PFSK-1 (cell line): ENCODE measurements around the gene ISCA2.

ENCODE experiments used
- FOXP2 ChIP-seq: optimal IDR thresholded peaks from 2 replicates; pipeline ENCODE3; 2011; ENCODE audit warnings: borderline replicate concordance, control low read depth, inconsistent platforms; ENCODE audit not compliant: insufficient read depth; ENCODE audit errors: extremely low read length, extremely low read depth
- POLR2AphosphoS5 ChIP-seq: IDR thresholded peaks from 2 replicates; pipeline ENCODE4 v1.6.1; 2012; ENCODE audit warnings: low read depth, mild to moderate bottlenecking, control low read depth, low read length, moderate library complexity
- REST ChIP-seq, 2 experiments: IDR thresholded peaks; 2 replicates each; pipeline versions ENCODE4 v1.6.1 to v1.8.0; 2011 to 2012; ENCODE audit warnings: low read depth in 2 of 2, low read length in 2 of 2, control low read depth in 1 of 2, inconsistent platforms in 1 of 2, mild to moderate bottlenecking in 1 of 2, moderate library complexity in 1 of 2; ENCODE audit not compliant: insufficient read depth in 1 of 2
- SIN3A ChIP-seq: IDR thresholded peaks from 2 replicates; pipeline ENCODE4 v1.6.1; 2012; ENCODE audit warnings: mild to moderate bottlenecking, low read length, moderate library complexity, borderline replicate concordance; ENCODE audit not compliant: insufficient read depth
- TAF1 ChIP-seq: IDR thresholded peaks from 2 replicates; pipeline ENCODE4 v1.6.1; 2012; ENCODE audit warnings: low read length, control low read depth, borderline replicate concordance; ENCODE audit not compliant: insufficient read depth

Gene ISCA2

GRCh38 chr14:74508844-74509428 is 15.4 kb downstream of the ISCA2 start:
- TF ChIP-seq TAF1 = no peak

GRCh38 chr14:74509587-74510222 is 16.1 kb downstream of the ISCA2 start:
- TF ChIP-seq REST (IDR thresholded peaks at IDR 0.05; ENCODE audit: insufficient read depth in 1 of 2, low read depth in 2 of 2, low read length in 2 of 2) (no peak), POLR2AphosphoS5 (no peak), SIN3A (no peak), FOXP2 (no peak), TAF1 (no peak)

- no peak for TF ChIP-seq REST (IDR thresholded peaks at IDR 0.05; ENCODE audit: insufficient read depth in 1 of 2, low read depth in 2 of 2, low read length in 2 of 2)
- no peak for TF ChIP-seq SIN3A
- TF ChIP-seq TAF1 = no peak
- no peak for TF ChIP-seq FOXP2
- no peak for TF ChIP-seq POLR2AphosphoS5
Measured at GRCh38 chr14:74510223-74510931, 16.8 kb downstream of the ISCA2 start.

- no peak for TF ChIP-seq SIN3A
- TF ChIP-seq FOXP2 = no peak
- no peak for TF ChIP-seq POLR2AphosphoS5
- no peak for TF ChIP-seq TAF1
- no peak for TF ChIP-seq REST (IDR thresholded peaks at IDR 0.05; ENCODE audit: insufficient read depth in 1 of 2, low read depth in 2 of 2, low read length in 2 of 2)
Measured at GRCh38 chr14:74510959-74511409, 17.4 kb downstream of the ISCA2 start.

GRCh38 chr14:74511966-74512830 is 18.6 kb downstream of the ISCA2 start:
- no peak for TF ChIP-seq TAF1
- no peak for TF ChIP-seq REST (IDR thresholded peaks at IDR 0.05; ENCODE audit: insufficient read depth in 1 of 2, low read depth in 2 of 2, low read length in 2 of 2)
- no peak for TF ChIP-seq POLR2AphosphoS5
- no peak for TF ChIP-seq FOXP2
- TF ChIP-seq SIN3A = no peak
